Cardiac muscle cell (in vitro differentiated cells and primary cell): ENCODE data around the gene EIF4B. TPM values are rescaled to one million over a fixed set of nuclear protein-coding genes. Genes with fewer than 3 reads are reported as not detected.

Source experiments
- DNase-seq, 2 donors: peaks; one replicate each; pipeline versions ENCODE4 v3.0.0 to v3.0.0-alpha.2; 2010 to 2017; ENCODE audit warnings: low read depth in 1 of 2, low spot score in 1 of 2
- H3K27ac ChIP-seq: fragments of 200-600 bp; sonication (generic); 2 replicates; pipeline ENCODE4 v1.5.1; 2016
- H3K27me3 ChIP-seq: fragments of 200-600 bp; sonication (generic); 2 replicates; pipeline ENCODE4 v1.6.0; 2016; ENCODE audit warnings: control low read depth
- H3K36me3 ChIP-seq: fragments of 200-600 bp; sonication (generic); 2 replicates; pipeline ENCODE4 v1.5.1; 2016; ENCODE audit warnings: control low read depth
- H3K4me1 ChIP-seq: fragments of 200-600 bp; sonication (generic); 2 replicates; pipeline ENCODE4 v1.8.1; 2017; ENCODE audit warnings: low read depth, mild to moderate bottlenecking, mixed run types
- H3K4me3 ChIP-seq: fragments of 200-600 bp; sonication (generic); 2 replicates; pipeline ENCODE4 v1.5.1; 2016; ENCODE audit warnings: mild to moderate bottlenecking
- H3K9me3 ChIP-seq: fragments of 200-600 bp; sonication (generic); 2 replicates; pipeline ENCODE4 v1.5.1; 2017; ENCODE audit warnings: low read depth, mild to moderate bottlenecking, control low read depth
- CTCF ChIP-seq: IDR thresholded peaks from 2 replicates; pipeline ENCODE4 v1.5.1; 2012; ENCODE audit warnings: low read depth, mild to moderate bottlenecking, low read length
- polyA plus RNA-seq: library from polyadenylated mRNA; unstranded; fragments of >200 nt; fragmentation: Nextera tagmentation; extraction: Ambion mirVana; gene quantifications from 2 replicates; pipeline ENCODE4 v1.2.1, GENCODE V29; 2016
- total RNA-seq: library from RNA; depleted of rRNA; stranded (reverse); fragments of >200 nt; gene quantifications from 2 replicates; pipeline ENCODE4 v1.2.3, GENCODE V29; 2016

EIF4B gene
- total and polyA plus RNA-seq, 2 experiments from 2014 or later, result 50.0 to 722 TPM

GRCh38 chr12:52977170-52977569 lies 29.1 kb upstream of the EIF4B start:
- Histone ChIP-seq H3K4me1 (peaks cover 32% of the 10 kb centered on the region), H3K27me3 (no peaks in the 10 kb centered on the region), H3K9me3 (no peaks in the 10 kb centered on the region), H3K4me3 (no peak overlapping the region), H3K36me3 (no peaks in the 10 kb centered on the region), H3K27ac (peak overlapping the region; percentile 94)
- no peak for DNase-seq
- no peak for TF ChIP-seq CTCF

- no peak for TF ChIP-seq CTCF
- Histone ChIP-seq H3K4me1 (peaks cover 23% of the 10 kb centered on the region), H3K27ac (no peak overlapping the region), H3K9me3 (no peaks in the 10 kb centered on the region), H3K36me3 (no peaks in the 10 kb centered on the region), H3K27me3 (no peaks in the 10 kb centered on the region), H3K4me3 (no peak overlapping the region)
- DNase-seq, result no peak
These were observed 26.1 kb upstream of the EIF4B start for GRCh38 chr12:52980096-52980649.

GRCh38 chr12:52980650-52981423 lies 25.4 kb upstream of the EIF4B start:
- Histone ChIP-seq H3K36me3 (no peaks in the 10 kb centered on the region), H3K27ac (no peak overlapping the region), H3K4me1 (peaks cover 17% of the 10 kb centered on the region), H3K4me3 (no peak overlapping the region), H3K27me3 (no peaks in the 10 kb centered on the region), H3K9me3 (no peaks in the 10 kb centered on the region)
- peak; percentile 99 for TF ChIP-seq CTCF
- DNase-seq, result peak; percentile 94 to 96

- H3K4me1 ChIP-seq, result peaks cover 4% of the 10 kb centered on the region
- H3K4me3 ChIP-seq, result no peak overlapping the region
- H3K36me3 ChIP-seq, result no peaks in the 10 kb centered on the region
- DNase-seq, result no peak
- no peaks in the 10 kb centered on the region for H3K9me3 ChIP-seq
- H3K27me3 ChIP-seq, result no peaks in the 10 kb centered on the region
- no peak overlapping the region for H3K27ac ChIP-seq
- TF ChIP-seq CTCF, result peak; percentile 4
These were observed 22.1 kb upstream of the EIF4B start for GRCh38 chr12:52984136-52984535.

- H3K4me1 ChIP-seq, result no peaks in the 10 kb centered on the region
- no peak overlapping the region for H3K4me3 ChIP-seq
- TF ChIP-seq CTCF, result no peak
- DNase-seq, result no peak
- no peak overlapping the region for H3K27ac ChIP-seq
- no peaks in the 10 kb centered on the region for H3K27me3 ChIP-seq
- H3K36me3 ChIP-seq, result no peaks in the 10 kb centered on the region
- no peaks in the 10 kb centered on the region for H3K9me3 ChIP-seq
These were observed 17.4 kb upstream of the EIF4B start for GRCh38 chr12:52988898-52989297.
